Measurements from ENCODE around the gene TMEM232. TPM values are rescaled to one million over a fixed set of nuclear protein-coding genes. Genes with fewer than 3 reads are reported as not detected.

TMEM232 gene
- total RNA-seq, 1 donor from 2014 or later = not detected

DNA sequence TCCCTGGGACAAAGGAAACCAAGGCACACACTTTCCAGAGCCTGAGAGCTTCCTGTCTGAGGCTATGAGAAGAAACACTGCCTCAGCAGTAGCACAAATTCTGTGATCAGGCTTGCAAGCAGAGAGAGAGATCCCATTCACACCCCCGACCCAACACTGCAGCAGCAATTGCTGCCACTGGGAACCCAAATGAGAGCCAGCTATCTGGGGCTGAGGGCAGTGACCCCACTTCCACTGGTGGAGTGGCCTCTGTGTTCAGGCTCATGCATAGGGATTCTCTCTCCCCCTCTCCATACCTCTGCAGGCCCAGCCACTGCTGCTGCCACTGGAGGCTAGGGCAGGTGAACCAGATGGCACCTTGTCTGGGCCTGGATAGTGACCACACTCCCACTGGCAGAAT lies 95.2 kb downstream of the TMEM232 start:
- H3K4me3 ChIP-seq = no peak overlapping the region
- TF ChIP-seq CTCF (IDR thresholded peaks at IDR 0.05) = no peak

GRCh38 chr5:110630350-110630749 lies 96.1 kb downstream of the TMEM232 start:
- H3K27ac ChIP-seq = no peak overlapping the region
- no peak for DNase-seq (ENCODE audit: low spot score in 2 of 2)

More for the DNA sequence above, 95.2 kb downstream of the TMEM232 start:
- H3K27ac ChIP-seq = no peak overlapping the region
- no peaks in the 10 kb centered on the region for H3K4me1 ChIP-seq
- H3K9me3 ChIP-seq = no peaks in the 10 kb centered on the region
- no peaks in the 10 kb centered on the region for H3K36me3 ChIP-seq
- DNase-seq (ENCODE audit: low spot score in 2 of 2) = no peak
- intact Hi-C loops (cut with DNase I) = no loop called here
- H3K27me3 ChIP-seq = no peaks in the 10 kb centered on the region

GRCh38 chr5:110625376-110625999 lies 101.0 kb downstream of the TMEM232 start:
- no peak overlapping the region for H3K4me3 ChIP-seq
- no peak for DNase-seq (ENCODE audit: low spot score in 2 of 2)
- intact Hi-C loops (cut with DNase I) = loop anchor here (2.0 to 5.0 kb wide), 2 partner anchors 183 to 935 kb away; no protein-coding TSS in a partner anchor
- H3K9me3 ChIP-seq = no peaks in the 10 kb centered on the region
- H3K36me3 ChIP-seq = no peaks in the 10 kb centered on the region
- peak; percentile 30 to 51 (median 38) for TF ChIP-seq CTCF (IDR thresholded peaks at IDR 0.05)
- no peak overlapping the region for H3K27ac ChIP-seq
- no peaks in the 10 kb centered on the region for H3K4me1 ChIP-seq
- H3K27me3 ChIP-seq = no peaks in the 10 kb centered on the region

More at GRCh38 chr5:110630350-110630749, 96.1 kb downstream of the TMEM232 start:
- H3K36me3 ChIP-seq = no peaks in the 10 kb centered on the region
- no peaks in the 10 kb centered on the region for H3K9me3 ChIP-seq
- H3K4me3 ChIP-seq = no peak overlapping the region
- TF ChIP-seq CTCF (IDR thresholded peaks at IDR 0.05) = no peak
- intact Hi-C loops (cut with DNase I) = no loop called here
- no peaks in the 10 kb centered on the region for H3K4me1 ChIP-seq
- no peaks in the 10 kb centered on the region for H3K27me3 ChIP-seq

- no peak for TF ChIP-seq CTCF (IDR thresholded peaks at IDR 0.05)
- H3K4me1 ChIP-seq = no peaks in the 10 kb centered on the region
- H3K27ac ChIP-seq = no peak overlapping the region
- H3K27me3 ChIP-seq = no peaks in the 10 kb centered on the region
- H3K9me3 ChIP-seq = no peaks in the 10 kb centered on the region
- no peak overlapping the region for H3K4me3 ChIP-seq
- DNase-seq (ENCODE audit: low spot score in 2 of 2) = no peak
- H3K36me3 ChIP-seq = no peaks in the 10 kb centered on the region
- intact Hi-C loops (cut with DNase I) = loop anchor here (2.0 kb wide), 1 partner anchor 933 kb away; no protein-coding TSS in a partner anchor
Observed at GRCh38 chr5:110623874-110624273, 102.6 kb downstream of the TMEM232 start.

DNA sequence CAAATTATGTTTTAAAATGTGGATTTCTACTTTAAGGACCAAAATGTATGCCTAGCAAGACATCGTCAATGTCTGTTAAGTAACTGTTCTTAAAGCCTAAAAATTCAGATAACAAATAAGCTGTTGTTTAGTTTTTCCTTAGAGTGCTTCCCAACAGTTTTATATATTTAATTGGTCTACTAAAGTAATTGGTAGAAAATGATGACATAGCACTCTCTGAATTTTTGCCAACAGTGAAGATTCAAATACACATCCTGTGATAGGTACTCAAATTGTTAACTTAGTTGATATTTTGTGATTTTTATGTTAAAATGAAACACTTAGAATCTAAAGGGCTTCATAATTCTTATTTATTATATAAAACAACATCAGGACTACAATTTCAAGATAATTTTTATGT lies 107.5 kb downstream of the TMEM232 start:
- no peaks in the 10 kb centered on the region for H3K4me1 ChIP-seq
- H3K36me3 ChIP-seq = no peaks in the 10 kb centered on the region
- intact Hi-C loops (cut with DNase I) = no loop called here
- H3K9me3 ChIP-seq = peaks cover 0 to 11% of the 10 kb centered on the region in 2 donors
- TF ChIP-seq CTCF (IDR thresholded peaks at IDR 0.05) = no peak
- no peak overlapping the region for H3K27ac ChIP-seq
- H3K27me3 ChIP-seq = no peaks in the 10 kb centered on the region
- DNase-seq (ENCODE audit: low spot score in 2 of 2) = no peak
- H3K4me3 ChIP-seq = no peak overlapping the region

Measured in ascending aorta (tissue), 2 donors.